H1 (cell line): ENCODE data around the gene CGB2. TPM values are rescaled to one million over a fixed set of nuclear protein-coding genes. Genes with fewer than 3 reads are reported as not detected.

ENCODE experiments used
- CTCF ChIA-PET: fragments of 300-600 bp; sonication (Branson Sonifier 250); formaldehyde crosslinking; loops from one replicate; lab custom pipeline; 2021; ENCODE audit not compliant: partially characterized antibody; lab: Charles Lee
- POLR2A ChIA-PET: fragments of 300-600 bp; sonication (Branson Sonifier 250); formaldehyde crosslinking; loops from one replicate; lab custom pipeline; 2021; ENCODE audit warnings: inconsistent platforms; ENCODE audit not compliant: partially characterized antibody; lab: Charles Lee
- DNase-seq, 2 experiments: peaks; one replicate each; pipeline versions ENCODE4 v3.0.0 to v3.0.0-alpha.2; 2010 to 2022; ENCODE audit warnings: low spot score in 2 of 2, low read depth in 1 of 2, mixed read lengths in 1 of 2
- FAIRE-seq: peaks from 2 replicates; lab custom pipeline; 2011; peaks lifted over from hg19 to GRCh38; lab: Jason Lieb, UNC
- H2AFZ ChIP-seq: 2 replicates; pipeline ENCODE4 v1.8.1; 2012; ENCODE audit warnings: low read length, inconsistent platforms
- H2AK5ac ChIP-seq: 2 replicates; pipeline ENCODE4 v1.6.1; 2013; ENCODE audit warnings: low read depth, low read length
- H2BK120ac ChIP-seq: replicated peaks from 2 replicates; pipeline ENCODE3; 2013; ENCODE audit warnings: low read depth, low read length, inconsistent platforms
- H2BK12ac ChIP-seq: 2 replicates; pipeline ENCODE4 v1.6.1; 2013; ENCODE audit warnings: low read depth, low read length
- H2BK15ac ChIP-seq: 2 replicates; pipeline ENCODE4 v1.6.1; 2013; ENCODE audit warnings: low read length
- H2BK20ac ChIP-seq: 2 replicates; pipeline ENCODE4 v1.6.1; 2013; ENCODE audit warnings: low read length
- H2BK5ac ChIP-seq: 2 replicates; pipeline ENCODE4 v1.6.1; 2013; ENCODE audit warnings: low read depth, low read length
- H3K14ac ChIP-seq: 2 replicates; pipeline ENCODE4 v1.6.1; 2013; ENCODE audit warnings: inconsistent platforms; ENCODE audit not compliant: insufficient read length
- H3K18ac ChIP-seq: 2 replicates; pipeline ENCODE4 v1.6.1; 2013; ENCODE audit warnings: low read length; ENCODE audit errors: extremely low read depth
- H3K23ac ChIP-seq: 2 replicates; pipeline ENCODE4 v1.6.1; 2013; ENCODE audit warnings: inconsistent platforms; ENCODE audit not compliant: insufficient read length
- H3K23me2 ChIP-seq: 2 replicates; pipeline ENCODE4 v1.6.1; 2013; ENCODE audit warnings: low read depth, low read length
- H3K27ac ChIP-seq: 2 replicates; pipeline ENCODE4 v1.6.1; 2011; ENCODE audit warnings: low read depth, low read length, inconsistent platforms
- H3K27me3 ChIP-seq, 4 experiments: replicated peaks in 1 of 4; 1 replicate in 1 of 4; 2 replicates in 3 of 4; pipeline versions ENCODE4 v1.6.1 to v1.8.1; 2011 to 2013; ENCODE audit warnings: low read length in 3 of 4, mild to moderate bottlenecking in 3 of 4, inconsistent platforms in 2 of 4, mixed read lengths in 2 of 4, moderate library complexity in 1 of 4; ENCODE audit not compliant: control insufficient read depth in 3 of 4, insufficient read depth in 3 of 4; ENCODE audit errors: extremely low read depth in 1 of 4
- H3K36me3 ChIP-seq, 4 experiments: 2 replicates each; pipeline versions ENCODE4 v1.6.1 to v1.8.1; 2011 to 2013; ENCODE audit warnings: mild to moderate bottlenecking in 4 of 4, low read length in 3 of 4, moderate library complexity in 2 of 4, control low read depth in 1 of 4, inconsistent platforms in 1 of 4; ENCODE audit not compliant: insufficient read depth in 4 of 4, control insufficient read depth in 2 of 4
- H3K4ac ChIP-seq: replicated peaks from 2 replicates; pipeline ENCODE3; 2013; ENCODE audit warnings: low read length, low read depth, mixed read lengths, inconsistent platforms; ENCODE audit not compliant: insufficient read length
- H3K4me1 ChIP-seq, 4 experiments: replicated peaks in 1 of 4; 1 replicate in 1 of 4; 2 replicates in 3 of 4; pipeline versions ENCODE4 v1.6.1 to v1.8.1; 2011 to 2013; ENCODE audit warnings: low read length in 3 of 4, inconsistent platforms in 2 of 4, mixed read lengths in 1 of 4; ENCODE audit not compliant: insufficient read depth in 4 of 4, control insufficient read depth in 3 of 4
- H3K4me2 ChIP-seq, 2 experiments: 2 replicates each; pipeline versions ENCODE4 v1.6.1 to v1.8.1; 2011 to 2013; ENCODE audit warnings: low read depth in 2 of 2, low read length in 2 of 2, control low read depth in 1 of 2, inconsistent platforms in 1 of 2, mild to moderate bottlenecking in 1 of 2; ENCODE audit not compliant: insufficient read depth in 1 of 2
- H3K4me3 ChIP-seq, 4 experiments: fragments of 200-600, 300-600 bp in 1 of 4; sonication (generic), shearing (Covaris generic), sonication (Bioruptor Twin) in 1 of 4; 2 replicates each; pipeline versions ENCODE4 v1.5.1 to v1.8.1; 2011 to 2016; ENCODE audit warnings: low read length in 4 of 4, low read depth in 3 of 4, control low read depth in 2 of 4, inconsistent platforms in 2 of 4, mild to moderate bottlenecking in 2 of 4, mixed read lengths in 1 of 4, moderate library complexity in 1 of 4; ENCODE audit not compliant: insufficient read depth in 2 of 4; ENCODE audit errors: extremely low read depth in 1 of 4
- H3K56ac ChIP-seq: replicated peaks from 2 replicates; pipeline ENCODE3; 2013; ENCODE audit warnings: low read depth, mild to moderate bottlenecking, mixed read lengths, low read length, inconsistent platforms; ENCODE audit not compliant: insufficient read length
- H3K79me1 ChIP-seq: 2 replicates; pipeline ENCODE4 v1.6.1; 2013; ENCODE audit warnings: low read depth, low read length, control low read depth
- H3K79me2 ChIP-seq, 2 experiments: 2 replicates each; pipeline versions ENCODE4 v1.6.1 to v1.8.1; 2012 to 2013; ENCODE audit warnings: low read length in 2 of 2, mild to moderate bottlenecking in 2 of 2, inconsistent platforms in 1 of 2; ENCODE audit not compliant: insufficient read depth in 2 of 2, control insufficient read depth in 1 of 2
- H3K9ac ChIP-seq, 4 experiments: replicated peaks in 1 of 4; 1 replicate in 1 of 4; 2 replicates in 3 of 4; pipeline versions ENCODE4 v1.6.1 to v1.8.1; 2011 to 2013; ENCODE audit warnings: low read depth in 3 of 4, low read length in 3 of 4, control low read depth in 2 of 4, mild to moderate bottlenecking in 2 of 4, moderate library complexity in 2 of 4, inconsistent platforms in 1 of 4; ENCODE audit errors: extremely low read depth in 1 of 4
- H3K9me3 ChIP-seq, 2 experiments: 2 replicates each; pipeline versions ENCODE4 v1.6.1 to v1.8.1; 2012 to 2013; ENCODE audit warnings: mild to moderate bottlenecking in 2 of 2, moderate library complexity in 2 of 2, control low read depth in 1 of 2, inconsistent platforms in 1 of 2, low read depth in 1 of 2, low read length in 1 of 2, mixed read lengths in 1 of 2; ENCODE audit not compliant: insufficient read depth in 2 of 2
- H4K20me1 ChIP-seq, 2 experiments: replicated peaks in 1 of 2; 2 replicates each; pipeline versions ENCODE3 to v1.8.1; 2011 to 2013; ENCODE audit warnings: inconsistent platforms in 2 of 2, low read length in 2 of 2, mild to moderate bottlenecking in 1 of 2; ENCODE audit not compliant: insufficient read depth in 2 of 2, control insufficient read depth in 1 of 2
- H4K5ac ChIP-seq: 2 replicates; pipeline ENCODE4 v1.6.1; 2013; ENCODE audit warnings: low read length, low read depth, mixed read lengths, inconsistent platforms; ENCODE audit not compliant: insufficient read length
- H4K8ac ChIP-seq: 2 replicates; pipeline ENCODE4 v1.8.0; 2013; ENCODE audit warnings: mild to moderate bottlenecking, moderate library complexity, low read length, inconsistent platforms; ENCODE audit not compliant: insufficient read depth; ENCODE audit errors: extremely low read depth
- H4K91ac ChIP-seq: replicated peaks from 2 replicates; pipeline ENCODE3; 2013; ENCODE audit warnings: low read length, mixed read lengths, inconsistent platforms; ENCODE audit not compliant: insufficient read length
- CHD2 ChIP-seq: IDR thresholded peaks from 2 replicates; pipeline ENCODE4 v1.6.1; 2012; ENCODE audit warnings: low read length, improper control_type of control experiment
- EZH2 ChIP-seq: fragments of 200-600 bp; sonication (generic); IDR thresholded peaks from 2 replicates; pipeline ENCODE4 v1.7.1; 2012; ENCODE audit warnings: low read depth, mild to moderate bottlenecking, moderate library complexity, low read length, inconsistent platforms; ENCODE audit not compliant: severe bottlenecking
- FOSL1 ChIP-seq: IDR thresholded peaks from 2 replicates; pipeline ENCODE4 v1.6.1; 2011; ENCODE audit warnings: mild to moderate bottlenecking, low read depth, low read length, moderate library complexity; ENCODE audit not compliant: insufficient read depth
- GTF2F1 ChIP-seq: IDR thresholded peaks from 2 replicates; pipeline ENCODE4 v1.6.1; 2012; ENCODE audit warnings: low read depth, low read length, improper control_type of control experiment, borderline replicate concordance
- JUN ChIP-seq: IDR thresholded peaks from 2 replicates; pipeline ENCODE4 v1.6.1; 2011; ENCODE audit warnings: low read depth, mild to moderate bottlenecking, improper control_type of control experiment, low read length
- KDM4A ChIP-seq: IDR thresholded peaks from one replicate; pipeline ENCODE4 v1.7.1; 2012; ENCODE audit warnings: low read depth, mild to moderate bottlenecking, moderate library complexity, low read length, inconsistent platforms; ENCODE audit not compliant: severe bottlenecking
- RFX5 ChIP-seq: IDR thresholded peaks from 2 replicates; pipeline ENCODE4 v1.6.1; 2011; ENCODE audit warnings: low read depth, low read length, improper control_type of control experiment, borderline replicate concordance
- SIRT6 ChIP-seq: IDR thresholded peaks from one replicate; pipeline ENCODE4 v1.7.1; 2012; ENCODE audit warnings: low read length, inconsistent platforms
- SIX5 ChIP-seq: IDR thresholded peaks from 2 replicates; pipeline ENCODE4 v1.6.1; 2011; ENCODE audit warnings: mild to moderate bottlenecking, low read depth, low read length
- SUZ12 ChIP-seq: fragments of 200-600 bp; sonication (generic); IDR thresholded peaks from 2 replicates; pipeline ENCODE4 v1.6.1; 2012; ENCODE audit warnings: mild to moderate bottlenecking, inconsistent platforms, low read length, moderate library complexity, mixed read lengths
- TAF1 ChIP-seq: IDR thresholded peaks from 2 replicates; pipeline ENCODE4 v1.6.1; 2011; ENCODE audit warnings: mild to moderate bottlenecking, low read depth, low read length
- WGBS, 2 experiments: shearing (Covaris generic) in 1 of 2; methylation state at CpG; one replicate each; pipeline versions ENCODE4 v1.1.6 to v1.1.7; 2013 to 2015; ENCODE audit warnings: low lambda C conversion rate in 2 of 2, mixed read lengths in 2 of 2, inconsistent platforms in 1 of 2, low coverage in 1 of 2, missing lambda C conversion rate in 1 of 2; ENCODE audit not compliant: insufficient replicate concordance in 2 of 2, insufficient coverage in 1 of 2, insufficient read length in 1 of 2; ENCODE audit errors: extremely low coverage in 1 of 2, missing lambda C conversion rate in 1 of 2; 5-methylcytosine and 5-hydroxymethylcytosine counted together
- polyA plus RNA-seq, 7 experiments: library from polyadenylated mRNA; depleted of rRNA in 3 of 7; stranded (reverse) in 5 of 7; unstranded in 2 of 7; fragments of >200 nt in 5 of 7; fragments of 200-250 nt in 2 of 7; gene quantifications; 1 replicate in 5 of 7; 2 replicates in 1 of 7; 4 replicates in 1 of 7; pipeline versions ENCODE4 v1.2.1 to v1.2.3, GENCODE V29; 2011 to 2013; ENCODE audit warnings: missing spikeins in 2 of 7, mixed read lengths in 2 of 7
- total RNA-seq: library from RNA; stranded (reverse); fragmentation: NEBNext Ultra II Directional; extraction: Animal tissue kit (Norgen Biotek cat#: 25700); gene quantifications from 2 replicates; pipeline ENCODE4 v1.2.1, GENCODE V29; 2021

The CGB2 gene
- total and polyA plus RNA-seq, 2 of the 8 experiments (the other 6 are each of a cell fraction or from before 2014, with no cell fraction given), result 0.71 to 3.2 TPM

DNA sequence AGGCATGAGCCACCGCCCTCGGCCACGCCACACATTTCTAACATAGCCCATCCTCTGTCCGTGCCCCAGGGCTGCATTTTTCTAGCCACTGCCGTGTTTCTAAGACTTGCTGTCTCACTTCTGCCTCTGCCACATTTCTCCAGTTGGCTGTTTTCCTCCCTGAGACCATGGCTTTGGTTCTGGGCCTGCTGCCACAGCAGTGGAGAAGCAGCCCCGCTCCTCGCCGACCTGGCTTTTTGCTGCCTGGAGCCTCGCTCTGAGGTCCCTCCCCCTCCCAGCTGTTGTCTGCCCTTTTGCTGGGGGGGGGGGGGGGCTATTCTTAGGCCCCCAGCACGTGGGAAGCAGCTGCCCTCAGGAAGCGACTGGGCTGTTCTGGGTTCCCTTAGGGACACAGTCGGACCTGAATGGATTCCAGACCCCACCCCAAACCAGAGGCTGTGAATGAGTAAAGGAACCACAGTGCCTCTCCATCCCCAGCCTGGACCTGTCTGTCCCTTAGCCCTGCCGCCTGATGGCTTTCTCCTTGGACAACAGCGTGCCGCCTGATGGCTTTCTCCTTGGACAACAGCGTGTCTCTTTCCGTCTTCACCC lies 41.9 kb upstream of the CGB2 start:
- Histone ChIP-seq H3K4me3 (no peak overlapping the region), H3K9me3 (no peaks in the 10 kb centered on the region), H3K79me2 (peaks cover 5 to 15% of the 10 kb centered on the region in 2 experiments; a peak in 3 of 4 replicates), H2BK15ac (no peak overlapping the region), H4K8ac (no peak overlapping the region; the same call in 1 of the 2 replicates), H2BK120ac (no peak overlapping the region), H2AFZ (no peak overlapping the region), H3K4me2 (no peak overlapping the region; a peak in 1 of 4 replicates), H3K23me2 (peaks cover 8% of the 10 kb centered on the region; the same call in 1 of the 2 replicates), H3K18ac (no peak overlapping the region), H2BK5ac (no peak overlapping the region), H4K91ac (no peak overlapping the region), H3K27me3 (no peaks in the 10 kb centered on the region), H2BK20ac (no peak overlapping the region), H3K56ac (no peak overlapping the region), H3K79me1 (peaks cover 8% of the 10 kb centered on the region), H4K5ac (no peak overlapping the region), H3K4me1 (peaks cover 0 to 3% (median 0%) of the 10 kb centered on the region in 4 experiments; a peak in 2 of 7 replicates), H3K27ac (no peak overlapping the region), H3K14ac (no peak overlapping the region), H2AK5ac (no peak overlapping the region), H3K36me3 (peaks cover 3 to 21% (median 9%) of the 10 kb centered on the region in 4 experiments; a peak in 5 of 8 replicates), H3K23ac (no peak overlapping the region), H3K4ac (no peak overlapping the region), H4K20me1 (peaks cover 0 to 10% of the 10 kb centered on the region in 2 experiments), H2BK12ac (no peak overlapping the region), H3K9ac (no peak overlapping the region)
- TF ChIP-seq SIX5 (no peak), FOSL1 (no peak), KDM4A (no peak), JUN (no peak), EZH2 (no peak), SUZ12 (no peak), CHD2 (no peak), RFX5 (no peak), SIRT6 (no peak), TAF1 (no peak), GTF2F1 (no peak)
- no peak for DNase-seq
- 92% methylated on average over 14 of the region's 17 CpGs; no CpG with 5 or more reads in 1 of the 2 experiments for WGBS, 2 experiments
- FAIRE-seq, result no peak
- POLR2A ChIA-PET, result interaction anchor here (0.6 kb wide), 1 partner anchor 26 kb away, joined by 3 read pairs; no protein-coding TSS in a partner anchor
- CTCF ChIA-PET, result interaction anchor here (1.1 to 2.9 kb wide), 4 partner anchors 8 to 19 kb away, joined by 3 to 13 read pairs (median 3); no protein-coding TSS in a partner anchor
